NCI-H82 treated with DMSO at 0.1 percent for 48 hours (cell line): Measurements from ENCODE around the gene SYNPO.
A peak's percentile ranks its signal among the peaks of the same experiment; 100 is the strongest.

Experiments used
- DNase-seq: peaks from one replicate; lab custom pipeline; 2025; ENCODE audit not compliant: unreplicated experiment; lab: John Stamatoyannopoulos, UW

Gene SYNPO

GRCh38 chr5:150606476-150606875, 34.0 kb upstream of the SYNPO start:
- no peak for DNase-seq

- no peak for DNase-seq
Observed at GRCh38 chr5:150607105-150607504, 33.4 kb upstream of the SYNPO start.

GRCh38 chr5:150607991-150608390, 32.5 kb upstream of the SYNPO start:
- no peak for DNase-seq

GRCh38 chr5:150608991-150609390, 31.5 kb upstream of the SYNPO start:
- DNase-seq: no peak

GRCh38 chr5:150609843-150610584, 30.4 kb upstream of the SYNPO start:
- DNase-seq: no peak

GRCh38 chr5:150611026-150611425, 29.4 kb upstream of the SYNPO start:
- DNase-seq: no peak

GRCh38 chr5:150612405-150612804, 28.1 kb upstream of the SYNPO start:
- DNase-seq: no peak

- DNase-seq: no peak
Observed at GRCh38 chr5:150612905-150613670, 27.4 kb upstream of the SYNPO start.

GRCh38 chr5:150613991-150614660, 26.3 kb upstream of the SYNPO start:
- no peak for DNase-seq

- DNase-seq: no peak
Observed at GRCh38 chr5:150614661-150615060, 25.8 kb upstream of the SYNPO start.

GRCh38 chr5:150615141-150615699, 25.2 kb upstream of the SYNPO start:
- DNase-seq: peak; percentile 54

- peak; percentile 86 for DNase-seq
Observed at GRCh38 chr5:150616024-150616470, 24.4 kb upstream of the SYNPO start.

GRCh38 chr5:150616506-150616905, 24.0 kb upstream of the SYNPO start:
- DNase-seq: peak; percentile 93

- no peak for DNase-seq
Observed at GRCh38 chr5:150618163-150618562, 22.3 kb upstream of the SYNPO start.

- DNase-seq: no peak
Observed at GRCh38 chr5:150618588-150619281, 21.7 kb upstream of the SYNPO start.

GRCh38 chr5:150619359-150620230, 20.9 kb upstream of the SYNPO start:
- no peak for DNase-seq

- DNase-seq: peak; percentile 81
Observed at GRCh38 chr5:150621301-150621700, 19.2 kb upstream of the SYNPO start.

GRCh38 chr5:150622157-150622556, 18.3 kb upstream of the SYNPO start:
- DNase-seq: peak; percentile 15

GRCh38 chr5:150623152-150623877, 17.1 kb upstream of the SYNPO start:
- no peak for DNase-seq
